ENCODE measurements around the gene LAX1. TPM values are rescaled to one million over a fixed set of nuclear protein-coding genes. Genes with fewer than 3 reads are reported as not detected.
"Not testable (repeated sequence)": the region's sequence is repeated elsewhere in the genome, so short reads cannot be mapped to it uniquely, and the experiment has no call there.

LAX1 gene
- polyA plus RNA-seq, 1 donor (not counting 4 experiments of a cell fraction or from before 2014, with no cell fraction given) = 0.07 TPM

DNA sequence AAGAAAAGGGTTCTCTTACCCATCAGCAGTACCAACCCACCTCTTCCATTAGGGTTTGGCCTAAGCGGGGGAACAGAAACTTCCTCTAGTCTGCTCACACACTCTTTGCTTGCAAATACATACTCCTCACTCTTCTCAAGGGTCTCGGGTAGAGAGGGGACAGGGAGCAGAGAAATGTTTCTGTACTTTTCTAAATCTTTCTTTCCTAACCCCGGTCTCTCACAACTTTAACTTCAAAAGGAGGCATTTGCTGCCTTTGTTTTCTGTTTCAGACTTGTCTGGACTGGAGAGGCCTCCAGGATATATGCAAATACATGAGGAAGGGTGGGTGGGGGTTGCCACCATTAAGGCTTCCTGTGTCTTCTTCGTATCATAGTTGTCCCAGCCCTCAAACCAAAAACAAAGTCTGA, 10.5 kb upstream of the LAX1 start:
- Histone ChIP-seq H3K36me3 (ENCODE audit: control insufficient read depth in 2 of 2, extremely low read depth in 1 of 2, insufficient read depth in 2 of 2, low read length in 2 of 2) (no peaks in the 10 kb centered on the region), H3K9me1 (ENCODE audit: control insufficient read depth, extremely low read depth, insufficient read depth, low read length) (no peaks in the 10 kb centered on the region), H3K9me3 (ENCODE audit: control insufficient read depth, low read depth, low read length) (no peaks in the 10 kb centered on the region), H3K79me2 (ENCODE audit: control insufficient read depth, insufficient read depth, low read length) (no peaks in the 10 kb centered on the region), H3K4me3 (ENCODE audit: control insufficient read depth in 2 of 3, extremely low read depth in 1 of 3, insufficient read depth in 2 of 3, low read depth in 1 of 3, low read length in 3 of 3) (peak overlapping the region in 1 of 3 experiments; percentile 3), H4K20me1 (ENCODE audit: control insufficient read depth, extremely low read depth, insufficient read depth, low read length) (no peaks in the 10 kb centered on the region), H3K4me2 (ENCODE audit: control insufficient read depth, extremely low read depth, insufficient read depth, low read depth, low read length) (peak overlapping the region; percentile 88), H3K4me1 (ENCODE audit: control insufficient read depth, extremely low read depth, insufficient read depth, low read length) (peaks cover 50% of the 10 kb centered on the region), H2AFZ (ENCODE audit: control insufficient read depth, low read length) (peak overlapping the region; percentile 75), H3K27ac (ENCODE audit: control insufficient read depth, insufficient read depth, low read length) (peak overlapping the region; percentile 82), H3K27me3 (ENCODE audit: control insufficient read depth, extremely low read depth, insufficient read depth, low read length) (no peaks in the 10 kb centered on the region), H3K9ac (ENCODE audit: control insufficient read depth, extremely low read depth, insufficient read depth, low read length) (peak overlapping the region; percentile 73)
- dilution Hi-C loops (cut with MboI; ENCODE audit: extremely low pct_ligation_motif_present, low sequenced_read_pairs) = no loop called here
- TF ChIP-seq, protein P1, sequence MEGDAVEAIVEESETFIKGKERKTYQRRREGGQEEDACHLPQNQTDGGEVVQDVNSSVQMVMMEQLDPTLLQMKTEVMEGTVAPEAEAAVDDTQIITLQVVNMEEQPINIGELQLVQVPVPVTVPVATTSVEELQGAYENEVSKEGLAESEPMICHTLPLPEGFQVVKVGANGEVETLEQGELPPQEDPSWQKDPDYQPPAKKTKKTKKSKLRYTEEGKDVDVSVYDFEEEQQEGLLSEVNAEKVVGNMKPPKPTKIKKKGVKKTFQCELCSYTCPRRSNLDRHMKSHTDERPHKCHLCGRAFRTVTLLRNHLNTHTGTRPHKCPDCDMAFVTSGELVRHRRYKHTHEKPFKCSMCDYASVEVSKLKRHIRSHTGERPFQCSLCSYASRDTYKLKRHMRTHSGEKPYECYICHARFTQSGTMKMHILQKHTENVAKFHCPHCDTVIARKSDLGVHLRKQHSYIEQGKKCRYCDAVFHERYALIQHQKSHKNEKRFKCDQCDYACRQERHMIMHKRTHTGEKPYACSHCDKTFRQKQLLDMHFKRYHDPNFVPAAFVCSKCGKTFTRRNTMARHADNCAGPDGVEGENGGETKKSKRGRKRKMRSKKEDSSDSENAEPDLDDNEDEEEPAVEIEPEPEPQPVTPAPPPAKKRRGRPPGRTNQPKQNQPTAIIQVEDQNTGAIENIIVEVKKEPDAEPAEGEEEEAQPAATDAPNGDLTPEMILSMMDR (optimal IDR thresholded peaks at IDR 0.05 in 1 of 3, IDR thresholded peaks at IDR 0.05 in 1 of 3, conservative IDR thresholded peaks at IDR 0.05 in 1 of 3; ENCODE audit: extremely low read depth in 1 of 3, insufficient read depth in 2 of 3, low read length in 3 of 3) = no peak
- no peak for TF ChIP-seq EZH2 (IDR thresholded peaks at IDR 0.05; ENCODE audit: low read length)
- DNase-seq (ENCODE audit: low read depth, low spot score) = no peak
- FAIRE-seq = peak; percentile 79

DNA sequence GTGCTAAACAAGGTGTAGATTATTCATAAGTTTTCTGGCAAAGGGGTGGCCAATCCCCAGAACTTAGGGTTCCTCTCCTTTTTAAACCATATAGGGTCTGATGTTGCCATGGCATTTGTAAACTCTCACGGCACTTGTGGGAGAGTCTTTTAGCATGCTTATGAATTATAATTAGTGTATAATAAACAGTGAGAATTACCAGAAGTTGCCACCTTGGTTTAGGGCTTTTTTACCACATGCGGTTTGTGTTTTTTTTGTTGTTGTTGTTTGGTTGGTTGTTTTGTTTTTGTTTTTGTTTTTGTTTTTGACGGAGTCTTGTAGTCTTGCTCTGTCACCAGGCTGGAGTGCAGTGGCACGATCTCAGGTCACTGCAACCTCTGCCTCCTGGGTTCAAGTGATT, 8.9 kb upstream of the LAX1 start:
- FAIRE-seq (no peak), DNase-seq (ENCODE audit: low read depth, low spot score) (no peak)
- Histone ChIP-seq H3K9me1 (ENCODE audit: control insufficient read depth, extremely low read depth, insufficient read depth, low read length) (no peaks in the 10 kb centered on the region), H2AFZ (ENCODE audit: control insufficient read depth, low read length) (peak overlapping the region; percentile 30), H3K4me3 (ENCODE audit: control insufficient read depth in 2 of 3, extremely low read depth in 1 of 3, insufficient read depth in 2 of 3, low read depth in 1 of 3, low read length in 3 of 3) (no peak overlapping the region), H3K9me3 (ENCODE audit: control insufficient read depth, low read depth, low read length) (no peaks in the 10 kb centered on the region), H3K27ac (ENCODE audit: control insufficient read depth, insufficient read depth, low read length) (peak overlapping the region; percentile 82), H3K36me3 (ENCODE audit: control insufficient read depth in 2 of 2, extremely low read depth in 1 of 2, insufficient read depth in 2 of 2, low read length in 2 of 2) (no peaks in the 10 kb centered on the region), H3K79me2 (ENCODE audit: control insufficient read depth, insufficient read depth, low read length) (no peaks in the 10 kb centered on the region), H4K20me1 (ENCODE audit: control insufficient read depth, extremely low read depth, insufficient read depth, low read length) (no peaks in the 10 kb centered on the region), H3K4me1 (ENCODE audit: control insufficient read depth, extremely low read depth, insufficient read depth, low read length) (peaks cover 47% of the 10 kb centered on the region), H3K4me2 (ENCODE audit: control insufficient read depth, extremely low read depth, insufficient read depth, low read depth, low read length) (peak overlapping the region; percentile 54), H3K9ac (ENCODE audit: control insufficient read depth, extremely low read depth, insufficient read depth, low read length) (peak overlapping the region; percentile 44), H3K27me3 (ENCODE audit: control insufficient read depth, extremely low read depth, insufficient read depth, low read length) (no peaks in the 10 kb centered on the region)
- dilution Hi-C loops (cut with MboI; ENCODE audit: extremely low pct_ligation_motif_present, low sequenced_read_pairs) = no loop called here
- TF ChIP-seq EZH2 (IDR thresholded peaks at IDR 0.05; ENCODE audit: low read length) = no peak
- TF ChIP-seq, protein P1 (optimal IDR thresholded peaks at IDR 0.05 in 1 of 3, IDR thresholded peaks at IDR 0.05 in 1 of 3, conservative IDR thresholded peaks at IDR 0.05 in 1 of 3; ENCODE audit: extremely low read depth in 1 of 3, insufficient read depth in 2 of 3, low read length in 3 of 3) = no peak

DNA sequence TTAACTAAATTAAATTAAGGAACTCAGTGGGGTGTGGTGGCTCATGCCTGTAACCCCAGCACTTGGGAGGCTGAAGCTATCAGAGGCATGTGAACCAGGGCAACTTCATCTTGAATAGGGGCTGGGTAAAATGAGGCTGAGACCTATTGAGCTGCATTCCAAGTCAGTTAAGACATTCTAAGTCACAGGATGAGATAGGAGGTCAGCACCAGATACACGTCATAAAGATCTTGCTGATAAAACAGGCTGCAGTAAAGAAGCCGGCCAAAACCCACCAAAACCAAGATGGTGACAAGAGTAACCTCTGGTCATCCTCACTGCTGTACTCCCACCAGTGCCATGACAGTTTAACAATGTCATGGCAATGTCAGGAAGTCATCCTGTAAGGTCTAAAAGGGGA, 6.2 kb upstream of the LAX1 start:
- FAIRE-seq = not testable (repeated sequence)

More for the DNA sequence above, 6.2 kb upstream of the LAX1 start:
- H2AFZ ChIP-seq (ENCODE audit: control insufficient read depth, low read length); H3K27me3 ChIP-seq (ENCODE audit: control insufficient read depth, extremely low read depth, insufficient read depth, low read length); dilution Hi-C loops (cut with MboI; ENCODE audit: extremely low pct_ligation_motif_present, low sequenced_read_pairs); H3K4me3 ChIP-seq (ENCODE audit: control insufficient read depth in 2 of 3, extremely low read depth in 1 of 3, insufficient read depth in 2 of 3, low read depth in 1 of 3, low read length in 3 of 3); H3K4me2 ChIP-seq (ENCODE audit: control insufficient read depth, extremely low read depth, insufficient read depth, low read depth, low read length); DNase-seq (ENCODE audit: low read depth, low spot score); H3K79me2 ChIP-seq (ENCODE audit: control insufficient read depth, insufficient read depth, low read length); H3K9me3 ChIP-seq (ENCODE audit: control insufficient read depth, low read depth, low read length); H3K9ac ChIP-seq (ENCODE audit: control insufficient read depth, extremely low read depth, insufficient read depth, low read length); H3K9me1 ChIP-seq (ENCODE audit: control insufficient read depth, extremely low read depth, insufficient read depth, low read length); H3K27ac ChIP-seq (ENCODE audit: control insufficient read depth, insufficient read depth, low read length); H3K36me3 ChIP-seq (ENCODE audit: control insufficient read depth in 2 of 2, extremely low read depth in 1 of 2, insufficient read depth in 2 of 2, low read length in 2 of 2); H4K20me1 ChIP-seq (ENCODE audit: control insufficient read depth, extremely low read depth, insufficient read depth, low read length): not testable (repeated sequence)
- H3K4me1 ChIP-seq (ENCODE audit: control insufficient read depth, extremely low read depth, insufficient read depth, low read length) = peaks cover 34% of the 10 kb centered on the region
